Parathyroid adenoma (tissue), 2 donors: ENCODE measurements around the gene UXT.

ENCODE experiments used
- H2AFZ ChIP-seq: fragments of 300-600 bp; sonication (generic); one replicate; pipeline ENCODE4 v1.7.0; 2017; ENCODE audit warnings: antibody characterized with exemption, mild to moderate bottlenecking
- H3K27ac ChIP-seq: fragments of 300-600 bp; sonication (generic); one replicate; pipeline ENCODE4 v1.7.0; 2017
- H3K27me3 ChIP-seq: fragments of 300-600 bp; sonication (generic); one replicate; pipeline ENCODE4 v1.7.0; 2017; ENCODE audit warnings: low read length; ENCODE audit not compliant: control insufficient read depth, insufficient read depth
- H3K36me3 ChIP-seq: fragments of 300-600 bp; sonication (generic); one replicate; pipeline ENCODE4 v1.7.0; 2017; ENCODE audit warnings: low read length; ENCODE audit not compliant: control insufficient read depth, insufficient read depth
- H3K4me1 ChIP-seq: fragments of 300-600 bp; sonication (generic); one replicate; pipeline ENCODE4 v1.7.0; 2017; ENCODE audit warnings: control low read depth
- H3K4me2 ChIP-seq: fragments of 300-600 bp; sonication (generic); one replicate; pipeline ENCODE4 v1.7.0; 2017; ENCODE audit warnings: low read length
- H3K4me3 ChIP-seq: fragments of 300-600 bp; sonication (generic); one replicate; pipeline ENCODE4 v1.7.0; 2017; ENCODE audit warnings: low read depth, low read length
- H3K79me2 ChIP-seq: fragments of 300-600 bp; sonication (generic); one replicate; pipeline ENCODE4 v1.7.0; 2017; ENCODE audit warnings: control low read depth
- H3K9ac ChIP-seq: fragments of 300-600 bp; sonication (generic); one replicate; pipeline ENCODE4 v1.7.0; 2017; ENCODE audit warnings: mild to moderate bottlenecking
- H3K9me3 ChIP-seq: fragments of 300-600 bp; sonication (generic); one replicate; pipeline ENCODE4 v1.7.0; 2017; ENCODE audit warnings: low read length; ENCODE audit not compliant: control insufficient read depth
- TF ChIP-seq, protein P1 (sequence below): fragments of 300-600 bp; sonication (generic); IDR thresholded peaks from one replicate; pipeline ENCODE4 v1.7.0; 2017; ENCODE audit warnings: antibody characterized with exemption, mild to moderate bottlenecking
- donor health status: primary hyperparathyroidism.

UXT gene

DNA sequence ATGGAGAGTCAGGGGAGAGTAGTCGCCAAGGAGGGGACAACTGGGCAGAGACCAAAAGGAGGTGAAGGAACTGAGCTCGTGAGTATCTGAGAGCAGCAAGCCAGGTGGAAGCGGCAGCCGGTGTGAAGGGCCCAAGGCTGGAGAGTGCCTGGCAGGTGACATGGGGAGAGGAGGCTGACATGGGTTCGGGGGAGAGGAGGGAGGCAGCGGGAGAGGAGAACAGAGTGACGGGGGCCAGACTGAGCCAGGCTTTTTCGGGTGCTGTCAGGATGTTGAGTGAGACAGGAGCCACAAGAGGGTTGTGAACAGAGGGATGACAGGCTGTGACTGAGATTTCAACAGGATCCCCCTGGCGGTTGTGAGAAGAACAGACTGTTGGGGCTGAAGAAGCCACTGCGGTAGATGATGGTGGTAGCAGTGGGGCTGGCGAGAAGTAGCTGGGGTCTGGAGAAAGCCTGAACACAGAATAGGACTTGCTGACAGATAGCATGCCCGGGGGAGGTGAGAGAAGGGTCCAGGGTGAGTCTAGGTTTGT, 14.4 kb downstream of the UXT start:
- TF ChIP-seq, protein P1, sequence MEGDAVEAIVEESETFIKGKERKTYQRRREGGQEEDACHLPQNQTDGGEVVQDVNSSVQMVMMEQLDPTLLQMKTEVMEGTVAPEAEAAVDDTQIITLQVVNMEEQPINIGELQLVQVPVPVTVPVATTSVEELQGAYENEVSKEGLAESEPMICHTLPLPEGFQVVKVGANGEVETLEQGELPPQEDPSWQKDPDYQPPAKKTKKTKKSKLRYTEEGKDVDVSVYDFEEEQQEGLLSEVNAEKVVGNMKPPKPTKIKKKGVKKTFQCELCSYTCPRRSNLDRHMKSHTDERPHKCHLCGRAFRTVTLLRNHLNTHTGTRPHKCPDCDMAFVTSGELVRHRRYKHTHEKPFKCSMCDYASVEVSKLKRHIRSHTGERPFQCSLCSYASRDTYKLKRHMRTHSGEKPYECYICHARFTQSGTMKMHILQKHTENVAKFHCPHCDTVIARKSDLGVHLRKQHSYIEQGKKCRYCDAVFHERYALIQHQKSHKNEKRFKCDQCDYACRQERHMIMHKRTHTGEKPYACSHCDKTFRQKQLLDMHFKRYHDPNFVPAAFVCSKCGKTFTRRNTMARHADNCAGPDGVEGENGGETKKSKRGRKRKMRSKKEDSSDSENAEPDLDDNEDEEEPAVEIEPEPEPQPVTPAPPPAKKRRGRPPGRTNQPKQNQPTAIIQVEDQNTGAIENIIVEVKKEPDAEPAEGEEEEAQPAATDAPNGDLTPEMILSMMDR: peak; percentile 21
- Histone ChIP-seq H3K4me2 (no peak overlapping the region), H3K4me3 (no peak overlapping the region), H3K9me3 (no peaks in the 10 kb centered on the region), H2AFZ (no peak overlapping the region), H3K27me3 (no peaks in the 10 kb centered on the region), H3K4me1 (no peaks in the 10 kb centered on the region), H3K9ac (no peak overlapping the region), H3K36me3 (no peaks in the 10 kb centered on the region), H3K79me2 (peaks cover 9% of the 10 kb centered on the region), H3K27ac (no peak overlapping the region)

DNA sequence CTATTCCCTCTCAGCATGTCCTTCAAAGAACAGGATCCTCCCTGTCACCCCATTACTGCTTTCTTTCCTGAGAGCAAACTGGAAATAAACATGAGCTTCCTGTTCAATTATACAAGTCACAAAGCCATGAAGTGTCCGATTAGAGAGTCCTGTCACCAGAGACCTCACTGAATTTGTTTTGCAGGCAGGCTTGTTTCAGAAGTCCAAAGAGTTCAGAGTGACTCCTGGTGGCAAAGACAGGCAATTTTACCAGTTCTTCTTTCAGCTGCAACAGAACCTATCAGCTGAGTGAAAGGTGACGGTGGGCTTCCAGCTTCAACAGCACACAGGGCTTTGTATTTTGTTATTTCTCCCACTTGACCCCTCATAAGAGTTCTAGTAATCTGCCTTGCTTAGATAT, 15.1 kb downstream of the UXT start:
- Histone ChIP-seq H3K4me3 (no peak overlapping the region), H3K27ac (no peak overlapping the region), H3K27me3 (no peaks in the 10 kb centered on the region), H3K4me2 (no peak overlapping the region), H3K4me1 (no peaks in the 10 kb centered on the region), H3K9ac (no peak overlapping the region), H2AFZ (no peak overlapping the region), H3K9me3 (no peaks in the 10 kb centered on the region), H3K79me2 (peaks cover 6% of the 10 kb centered on the region), H3K36me3 (no peaks in the 10 kb centered on the region)
- TF ChIP-seq, protein P1: peak; percentile 36

DNA sequence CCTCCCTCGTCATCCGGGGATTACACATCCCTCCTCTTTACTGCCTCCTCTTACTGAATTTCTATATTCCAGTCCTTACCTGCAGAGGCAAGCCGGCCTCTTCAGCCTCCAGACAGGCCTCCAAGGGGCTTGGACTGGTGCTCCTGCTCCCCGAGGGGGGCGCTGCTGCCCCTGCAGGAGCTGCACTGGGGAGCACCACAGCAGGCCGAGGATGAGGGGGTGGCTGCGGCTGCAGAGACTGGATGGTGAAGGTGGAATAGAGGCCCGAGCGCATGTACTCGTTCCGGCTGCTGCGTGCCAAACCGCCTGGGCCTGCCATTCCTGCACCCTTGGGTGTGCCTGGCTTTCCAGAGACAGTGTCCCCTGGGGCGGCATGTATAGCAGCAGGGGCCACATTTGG, 20.2 kb downstream of the UXT start:
- no peaks in the 10 kb centered on the region for H3K36me3 ChIP-seq
- no peaks in the 10 kb centered on the region for H3K9me3 ChIP-seq
- no peaks in the 10 kb centered on the region for H3K4me1 ChIP-seq
- no peaks in the 10 kb centered on the region for H3K79me2 ChIP-seq
- no peaks in the 10 kb centered on the region for H3K27me3 ChIP-seq
- no peak overlapping the region for H3K4me3 ChIP-seq
- TF ChIP-seq, protein P1: no peak
- H3K9ac ChIP-seq: no peak overlapping the region
- H3K27ac ChIP-seq: no peak overlapping the region
- H2AFZ ChIP-seq: no peak overlapping the region
- no peak overlapping the region for H3K4me2 ChIP-seq

DNA sequence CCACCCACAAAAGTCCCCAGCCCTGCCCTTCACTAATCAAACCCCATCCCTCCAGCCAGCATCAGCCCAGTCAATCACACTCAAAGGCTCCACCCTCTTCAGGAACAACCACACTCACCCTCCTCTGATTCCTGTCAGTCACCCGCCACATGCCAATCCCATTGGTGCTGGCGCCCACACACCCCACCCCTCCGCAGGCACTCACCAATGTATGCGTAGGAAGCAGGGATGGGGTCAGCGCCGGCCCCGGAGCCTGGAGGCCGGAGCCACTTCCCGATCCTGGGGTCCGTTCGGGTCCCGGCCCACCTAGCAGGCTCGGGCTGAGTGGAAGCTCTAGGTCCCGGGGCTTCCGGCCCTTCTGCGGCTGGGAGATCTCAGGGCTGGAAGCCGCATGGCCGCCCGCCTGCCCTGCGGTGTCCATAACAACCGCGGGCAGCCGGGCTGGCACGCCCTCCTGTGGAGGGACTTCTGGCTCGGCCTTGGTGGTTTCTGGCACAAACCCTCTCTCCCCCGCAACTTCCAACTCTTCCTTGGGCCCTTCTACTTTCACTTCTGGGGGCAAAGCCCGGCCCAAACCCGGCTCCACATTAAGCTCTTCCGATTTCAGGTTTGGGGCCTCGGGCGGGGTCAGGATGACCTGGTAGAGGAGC, 21.3 kb downstream of the UXT start:
- Histone ChIP-seq H3K4me2 (no peak overlapping the region), H3K4me3 (no peak overlapping the region), H3K36me3 (no peaks in the 10 kb centered on the region), H3K9me3 (no peaks in the 10 kb centered on the region), H3K27me3 (no peaks in the 10 kb centered on the region), H3K9ac (no peak overlapping the region), H2AFZ (peak overlapping the region; percentile 31), H3K27ac (peak overlapping the region; percentile 11), H3K4me1 (no peaks in the 10 kb centered on the region), H3K79me2 (no peaks in the 10 kb centered on the region)
- TF ChIP-seq, protein P1: peak; percentile 52
